H1 (cell line): ENCODE results near the gene NOC2L. TPM values are rescaled to one million over a fixed set of nuclear protein-coding genes. Genes with fewer than 3 reads are reported as not detected.

Experiments
- NRF1 ChIP-seq: IDR thresholded peaks from 2 replicates; pipeline ENCODE4 v1.6.1; 2011; ENCODE audit warnings: mild to moderate bottlenecking, low read depth, low read length, improper control_type of control experiment
- TEAD4 ChIP-seq: IDR thresholded peaks from 2 replicates; pipeline ENCODE4 v1.6.1; 2012; ENCODE audit warnings: low read depth, low read length, inconsistent platforms, mixed read lengths
- polyA plus RNA-seq, 7 experiments: library from polyadenylated mRNA; depleted of rRNA in 3 of 7; stranded (reverse) in 5 of 7; unstranded in 2 of 7; fragments of >200 nt in 5 of 7; fragments of 200-250 nt in 2 of 7; gene quantifications; 1 replicate in 5 of 7; 2 replicates in 1 of 7; 4 replicates in 1 of 7; pipeline versions ENCODE4 v1.2.1 to v1.2.3, GENCODE V29; 2011 to 2013; ENCODE audit warnings: missing spikeins in 2 of 7, mixed read lengths in 2 of 7
- total RNA-seq: library from RNA; stranded (reverse); fragmentation: NEBNext Ultra II Directional; extraction: Animal tissue kit (Norgen Biotek cat#: 25700); gene quantifications from 2 replicates; pipeline ENCODE4 v1.2.1, GENCODE V29; 2021

The NOC2L gene
- total and polyA plus RNA-seq, 2 of the 8 experiments (the other 6 are each of a cell fraction or from before 2014, with no cell fraction given), result 74.7 to 130 TPM

DNA sequence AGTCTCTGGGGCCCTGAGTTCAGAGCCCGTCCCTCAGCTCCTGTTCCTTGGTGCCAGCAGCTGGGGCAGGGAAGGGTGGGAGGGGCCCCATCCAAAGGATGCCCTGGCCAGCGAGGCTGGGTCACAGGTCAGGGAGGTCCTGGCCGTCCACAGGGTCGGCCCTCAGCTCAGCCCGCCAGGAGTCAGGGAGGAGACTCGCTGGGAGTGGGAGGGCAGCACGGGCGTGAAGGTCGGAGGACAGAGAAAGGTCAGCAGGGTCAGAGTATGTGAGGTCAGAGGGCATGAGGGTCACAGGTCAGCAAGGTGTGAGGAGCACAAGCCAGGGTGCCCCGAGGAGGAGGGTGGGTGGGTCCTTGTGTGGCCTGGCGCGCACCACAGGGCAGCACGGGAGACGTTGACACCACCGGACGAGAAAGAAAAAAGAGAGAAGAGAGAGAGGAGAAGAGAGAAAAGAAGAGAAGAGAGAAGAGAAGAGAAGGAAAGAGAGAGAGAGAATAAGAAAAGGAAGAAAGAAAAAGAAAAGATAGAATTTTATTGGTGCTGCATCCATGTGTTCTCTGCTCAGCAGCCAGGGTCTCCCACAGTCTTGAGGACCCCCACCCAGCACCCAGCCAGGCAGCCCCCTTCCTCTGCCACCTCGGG is 15.8 kb upstream of the NOC2L start (continued):
- TF ChIP-seq NRF1, result no peak
- TF ChIP-seq TEAD4, result no peak
